ENCODE measurements around the gene GCKR.

Gene GCKR

DNA sequence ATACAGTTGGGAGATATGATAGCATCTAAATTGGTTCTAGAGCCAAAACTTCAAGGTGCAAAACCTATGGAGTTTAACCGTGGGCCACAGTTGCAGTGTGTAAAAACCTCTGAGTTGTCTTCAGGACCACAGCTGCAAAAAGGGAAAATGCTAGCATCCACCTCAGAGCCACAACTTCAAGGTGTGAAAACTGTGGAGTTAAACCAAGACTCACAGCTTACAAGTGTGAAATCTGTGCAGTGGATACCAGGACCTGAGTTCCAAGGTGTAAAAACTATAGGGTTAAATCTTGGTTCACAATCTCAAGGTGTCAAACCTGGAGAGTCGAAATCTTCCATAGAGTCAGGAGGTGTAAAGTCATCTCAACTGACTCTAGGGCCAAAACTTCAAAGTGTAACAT, 75.8 kb downstream of the GCKR start:
- no peak for DNase-seq (ENCODE audit: low read depth in 3 of 3)

GRCh38 chr2:27572998-27573429, 76.4 kb downstream of the GCKR start:
- no peak for DNase-seq (ENCODE audit: low read depth in 3 of 3)
